Measurements from ENCODE around the gene ZBTB34.

The ZBTB34 gene

GRCh38 chr9:126926364-126926763 lies 65.9 kb downstream of the ZBTB34 start:
- DNase-seq = no peak

- DNase-seq = peak; percentile 41
These were observed 67.0 kb downstream of the ZBTB34 start for GRCh38 chr9:126927419-126927818.

DNA sequence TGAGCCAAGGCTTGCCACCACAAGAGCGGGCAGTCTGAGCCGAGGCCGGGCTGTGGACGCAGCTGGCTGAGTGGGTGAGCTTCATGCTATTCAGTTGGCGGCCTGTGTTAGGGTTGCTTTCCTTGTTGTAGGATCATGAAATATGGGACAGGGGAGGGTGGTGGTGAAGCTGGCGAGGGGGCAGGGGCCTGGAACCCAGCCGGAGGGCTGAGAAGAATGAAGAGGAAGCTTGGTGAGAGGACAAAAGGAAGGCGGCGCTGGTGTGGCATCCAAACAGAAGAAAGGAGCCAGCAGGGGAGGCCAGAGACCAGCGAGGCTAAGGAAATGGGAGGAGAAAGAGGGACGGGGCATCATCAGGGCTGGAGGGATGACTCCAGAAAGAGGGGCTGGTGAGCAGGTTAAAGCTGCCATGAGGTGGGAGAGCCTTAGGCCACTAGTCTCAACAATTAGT lies 72.5 kb downstream of the ZBTB34 start:
- DNase-seq = no peak

- no peak for DNase-seq
These were observed 73.0 kb downstream of the ZBTB34 start for GRCh38 chr9:126933334-126933980.

DNA sequence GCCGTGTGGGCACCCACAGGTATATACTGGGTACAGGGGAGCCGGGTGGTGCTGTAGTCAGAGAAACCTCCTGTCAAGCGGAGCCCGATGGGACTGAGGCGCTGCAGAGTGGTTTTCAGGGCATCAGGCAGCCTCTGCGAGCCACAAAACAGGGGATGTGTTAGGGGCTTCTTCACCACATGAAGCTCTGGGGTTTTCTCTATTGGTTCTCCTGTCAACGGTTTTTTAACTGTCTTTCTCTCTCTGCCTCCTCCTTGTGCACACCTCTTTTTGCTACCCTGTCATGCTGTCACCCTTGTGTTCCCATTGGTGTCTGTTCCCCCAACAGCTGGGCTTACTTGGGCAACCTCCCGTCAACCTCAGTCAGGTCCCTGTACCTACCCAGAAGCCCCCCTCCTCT lies 74.0 kb downstream of the ZBTB34 start:
- DNase-seq = no peak

Data from NCI-H1436 (cell line).